ENCODE measurements around the gene PFKFB2.

The PFKFB2 gene

DNA sequence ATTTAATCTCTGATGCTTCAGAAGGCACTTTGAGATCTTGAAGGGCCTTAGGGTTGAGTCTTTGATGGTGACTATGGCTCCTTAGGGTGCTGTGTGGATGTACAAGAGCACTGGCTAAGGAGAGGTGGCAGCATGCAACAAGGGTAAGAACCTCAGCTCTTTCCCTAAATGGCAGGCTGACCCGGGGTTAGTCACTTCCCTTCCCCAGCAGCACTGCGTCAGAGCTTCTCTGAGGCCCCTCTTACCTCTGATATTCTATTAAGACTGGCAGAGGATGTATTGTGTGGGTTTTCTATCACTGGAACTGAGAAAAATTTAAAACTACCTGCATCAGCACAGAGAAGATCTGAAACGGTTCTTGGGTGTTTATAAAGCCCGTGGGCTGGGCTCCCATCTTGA lies 32.4 kb upstream of the PFKFB2 start:
- TF ChIP-seq ZNF155 (tag by site-specific recombination; IDR thresholded peaks at IDR 0.05) (no peak), SALL2 (tag by site-specific recombination; IDR thresholded peaks at IDR 0.05; ENCODE audit: borderline replicate concordance) (no peak), ZNF585B (tag by site-specific recombination; IDR thresholded peaks at IDR 0.05) (no peak), ZNF777 (tag by site-specific recombination; IDR thresholded peaks at IDR 0.05; ENCODE audit: borderline replicate concordance) (no peak), ZNF621 (tag by site-specific recombination; IDR thresholded peaks at IDR 0.05) (no peak), ZNF776 (tag by site-specific recombination; IDR thresholded peaks at IDR 0.05; ENCODE audit: borderline replicate concordance) (no peak), ZSCAN16 (tag by site-specific recombination; IDR thresholded peaks at IDR 0.05) (no peak), ZNF274 (IDR thresholded peaks at IDR 0.05; ENCODE audit: low read length) (no peak), ZNF274 (tag by site-specific recombination; IDR thresholded peaks at IDR 0.05; ENCODE audit: borderline replicate concordance) (no peak), ZNF354C (tag by site-specific recombination; IDR thresholded peaks at IDR 0.05; ENCODE audit: borderline replicate concordance, low read depth) (no peak)
- TF ChIP-seq, protein P1, sequence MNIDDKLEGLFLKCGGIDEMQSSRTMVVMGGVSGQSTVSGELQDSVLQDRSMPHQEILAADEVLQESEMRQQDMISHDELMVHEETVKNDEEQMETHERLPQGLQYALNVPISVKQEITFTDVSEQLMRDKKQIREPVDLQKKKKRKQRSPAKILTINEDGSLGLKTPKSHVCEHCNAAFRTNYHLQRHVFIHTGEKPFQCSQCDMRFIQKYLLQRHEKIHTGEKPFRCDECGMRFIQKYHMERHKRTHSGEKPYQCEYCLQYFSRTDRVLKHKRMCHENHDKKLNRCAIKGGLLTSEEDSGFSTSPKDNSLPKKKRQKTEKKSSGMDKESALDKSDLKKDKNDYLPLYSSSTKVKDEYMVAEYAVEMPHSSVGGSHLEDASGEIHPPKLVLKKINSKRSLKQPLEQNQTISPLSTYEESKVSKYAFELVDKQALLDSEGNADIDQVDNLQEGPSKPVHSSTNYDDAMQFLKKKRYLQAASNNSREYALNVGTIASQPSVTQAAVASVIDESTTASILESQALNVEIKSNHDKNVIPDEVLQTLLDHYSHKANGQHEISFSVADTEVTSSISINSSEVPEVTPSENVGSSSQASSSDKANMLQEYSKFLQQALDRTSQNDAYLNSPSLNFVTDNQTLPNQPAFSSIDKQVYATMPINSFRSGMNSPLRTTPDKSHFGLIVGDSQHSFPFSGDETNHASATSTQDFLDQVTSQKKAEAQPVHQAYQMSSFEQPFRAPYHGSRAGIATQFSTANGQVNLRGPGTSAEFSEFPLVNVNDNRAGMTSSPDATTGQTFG (tag by site-specific recombination; IDR thresholded peaks at IDR 0.05; ENCODE audit: borderline replicate concordance): no peak
- TF ChIP-seq, protein P2, sequence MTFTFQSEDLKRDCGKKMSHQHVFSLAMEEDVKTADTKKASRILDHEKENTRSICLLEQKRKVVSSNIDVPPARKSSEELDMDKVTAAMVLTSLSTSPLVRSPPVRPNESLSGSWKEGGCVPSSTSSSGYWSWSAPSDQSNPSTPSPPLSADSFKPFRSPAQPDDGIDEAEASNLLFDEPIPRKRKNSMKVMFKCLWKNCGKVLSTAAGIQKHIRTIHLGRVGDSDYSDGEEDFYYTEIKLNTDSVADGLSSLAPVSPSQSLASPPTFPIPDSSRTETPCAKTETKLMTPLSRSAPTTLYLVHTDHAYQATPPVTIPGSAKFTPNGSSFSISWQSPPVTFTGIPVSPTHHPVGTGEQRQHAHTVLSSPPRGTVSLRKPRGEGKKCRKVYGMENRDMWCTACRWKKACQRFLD (tag by site-specific recombination; IDR thresholded peaks at IDR 0.05): no peak
- no peak overlapping the region for H3K27ac ChIP-seq (ENCODE audit: extremely low read depth, low read depth, low read length)
- no peak overlapping the region for H3K4me3 ChIP-seq (ENCODE audit: low read depth, low read length)
- H3K9me3 ChIP-seq (ENCODE audit: control insufficient read depth, insufficient read depth, low read depth, low read length): no peaks in the 10 kb centered on the region
- ChIA-PET POLR2A (no interaction called here), CTCF (interaction anchor here (1.6 kb wide), 2 partner anchors 29 to 108 kb away, joined by 4 read pairs; no protein-coding TSS in a partner anchor)
- no peaks in the 10 kb centered on the region for H3K36me3 ChIP-seq (ENCODE audit: control insufficient read depth in 2 of 2, insufficient read depth in 1 of 2, low read length in 2 of 2)
- H3K4me1 ChIP-seq (ENCODE audit: control insufficient read depth, insufficient read depth, low read length): no peaks in the 10 kb centered on the region

DNA sequence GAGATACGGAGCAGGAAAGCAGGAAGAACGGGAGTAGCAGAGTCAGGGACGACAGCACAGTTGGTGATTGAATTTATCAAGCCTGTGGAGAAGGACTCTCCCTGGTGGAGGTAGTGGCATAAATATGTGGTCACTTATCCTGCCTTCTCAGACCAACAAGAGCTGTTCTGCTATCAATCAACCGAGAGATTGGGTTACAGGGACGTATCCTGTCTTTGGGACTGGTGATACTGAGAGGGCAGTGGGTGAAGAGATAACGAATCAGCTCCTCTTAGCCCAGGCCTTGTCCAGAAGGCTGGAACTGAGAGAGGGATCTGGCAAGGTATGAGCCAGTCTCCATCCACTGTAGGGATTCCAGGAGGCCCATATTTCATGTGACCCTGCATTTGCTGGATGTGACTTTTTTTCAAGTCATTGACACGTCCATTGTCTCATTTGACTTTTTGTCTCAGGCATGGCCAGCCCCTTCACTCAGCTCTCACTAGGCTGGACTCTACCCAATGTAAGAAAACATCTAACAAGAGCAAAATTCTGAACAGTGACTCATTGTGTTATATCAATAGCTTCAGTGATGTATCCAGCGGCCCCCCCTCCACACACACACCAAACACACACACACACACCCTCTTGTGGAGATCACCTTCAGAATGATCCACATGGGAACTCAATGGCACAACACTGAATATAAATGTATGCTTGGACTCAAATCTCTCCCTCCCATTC lies 31.8 kb upstream of the PFKFB2 start:
- Histone ChIP-seq H3K4me3 (ENCODE audit: low read depth, low read length) (no peak overlapping the region), H3K4me1 (ENCODE audit: control insufficient read depth, insufficient read depth, low read length) (no peaks in the 10 kb centered on the region), H3K36me3 (ENCODE audit: control insufficient read depth in 2 of 2, insufficient read depth in 1 of 2, low read length in 2 of 2) (no peaks in the 10 kb centered on the region), H3K9me3 (ENCODE audit: control insufficient read depth, insufficient read depth, low read depth, low read length) (no peaks in the 10 kb centered on the region), H3K27ac (ENCODE audit: extremely low read depth, low read depth, low read length) (no peak overlapping the region)
- TF ChIP-seq ZNF747 (tag by site-specific recombination; IDR thresholded peaks at IDR 0.05): no peak
- TF ChIP-seq, protein P3, sequence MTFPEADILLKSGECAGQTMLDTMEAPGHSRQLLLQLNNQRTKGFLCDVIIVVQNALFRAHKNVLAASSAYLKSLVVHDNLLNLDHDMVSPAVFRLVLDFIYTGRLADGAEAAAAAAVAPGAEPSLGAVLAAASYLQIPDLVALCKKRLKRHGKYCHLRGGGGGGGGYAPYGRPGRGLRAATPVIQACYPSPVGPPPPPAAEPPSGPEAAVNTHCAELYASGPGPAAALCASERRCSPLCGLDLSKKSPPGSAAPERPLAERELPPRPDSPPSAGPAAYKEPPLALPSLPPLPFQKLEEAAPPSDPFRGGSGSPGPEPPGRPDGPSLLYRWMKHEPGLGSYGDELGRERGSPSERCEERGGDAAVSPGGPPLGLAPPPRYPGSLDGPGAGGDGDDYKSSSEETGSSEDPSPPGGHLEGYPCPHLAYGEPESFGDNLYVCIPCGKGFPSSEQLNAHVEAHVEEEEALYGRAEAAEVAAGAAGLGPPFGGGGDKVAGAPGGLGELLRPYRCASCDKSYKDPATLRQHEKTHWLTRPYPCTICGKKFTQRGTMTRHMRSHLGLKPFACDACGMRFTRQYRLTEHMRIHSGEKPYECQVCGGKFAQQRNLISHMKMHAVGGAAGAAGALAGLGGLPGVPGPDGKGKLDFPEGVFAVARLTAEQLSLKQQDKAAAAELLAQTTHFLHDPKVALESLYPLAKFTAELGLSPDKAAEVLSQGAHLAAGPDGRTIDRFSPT (tag by site-specific recombination; IDR thresholded peaks at IDR 0.05): no peak
- TF ChIP-seq ZNF600 (tag by site-specific recombination; IDR thresholded peaks at IDR 0.05): no peak
- no peak for TF ChIP-seq ZNF791 (tag by site-specific recombination; IDR thresholded peaks at IDR 0.05)
- no peak for TF ChIP-seq ZNF654 (tag by site-specific recombination; IDR thresholded peaks at IDR 0.05; ENCODE audit: low read depth)
- no peak for TF ChIP-seq PRDM1 (tag by site-specific recombination; IDR thresholded peaks at IDR 0.05)
- TF ChIP-seq, protein P4, sequence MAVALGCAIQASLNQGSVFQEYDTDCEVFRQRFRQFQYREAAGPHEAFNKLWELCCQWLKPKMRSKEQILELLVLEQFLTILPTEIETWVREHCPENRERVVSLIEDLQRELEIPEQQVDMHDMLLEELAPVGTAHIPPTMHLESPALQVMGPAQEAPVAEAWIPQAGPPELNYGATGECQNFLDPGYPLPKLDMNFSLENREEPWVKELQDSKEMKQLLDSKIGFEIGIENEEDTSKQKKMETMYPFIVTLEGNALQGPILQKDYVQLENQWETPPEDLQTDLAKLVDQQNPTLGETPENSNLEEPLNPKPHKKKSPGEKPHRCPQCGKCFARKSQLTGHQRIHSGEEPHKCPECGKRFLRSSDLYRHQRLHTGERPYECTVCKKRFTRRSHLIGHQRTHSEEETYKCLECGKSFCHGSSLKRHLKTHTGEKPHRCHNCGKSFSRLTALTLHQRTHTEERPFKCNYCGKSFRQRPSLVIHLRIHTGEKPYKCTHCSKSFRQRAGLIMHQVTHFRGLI (tag by site-specific recombination; IDR thresholded peaks at IDR 0.05): no peak
- TF ChIP-seq, protein P5, sequence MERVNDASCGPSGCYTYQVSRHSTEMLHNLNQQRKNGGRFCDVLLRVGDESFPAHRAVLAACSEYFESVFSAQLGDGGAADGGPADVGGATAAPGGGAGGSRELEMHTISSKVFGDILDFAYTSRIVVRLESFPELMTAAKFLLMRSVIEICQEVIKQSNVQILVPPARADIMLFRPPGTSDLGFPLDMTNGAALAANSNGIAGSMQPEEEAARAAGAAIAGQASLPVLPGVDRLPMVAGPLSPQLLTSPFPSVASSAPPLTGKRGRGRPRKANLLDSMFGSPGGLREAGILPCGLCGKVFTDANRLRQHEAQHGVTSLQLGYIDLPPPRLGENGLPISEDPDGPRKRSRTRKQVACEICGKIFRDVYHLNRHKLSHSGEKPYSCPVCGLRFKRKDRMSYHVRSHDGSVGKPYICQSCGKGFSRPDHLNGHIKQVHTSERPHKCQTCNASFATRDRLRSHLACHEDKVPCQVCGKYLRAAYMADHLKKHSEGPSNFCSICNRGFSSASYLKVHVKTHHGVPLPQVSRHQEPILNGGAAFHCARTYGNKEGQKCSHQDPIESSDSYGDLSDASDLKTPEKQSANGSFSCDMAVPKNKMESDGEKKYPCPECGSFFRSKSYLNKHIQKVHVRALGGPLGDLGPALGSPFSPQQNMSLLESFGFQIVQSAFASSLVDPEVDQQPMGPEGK (tag by site-specific recombination; IDR thresholded peaks at IDR 0.05): no peak
- ChIA-PET POLR2A (no interaction called here), CTCF (interaction anchor here (1.3 to 1.6 kb wide), 3 partner anchors 29 to 294 kb away, joined by 4 read pairs; no protein-coding TSS in a partner anchor)

All from HEK293 (cell line).